Endothelial cell of umbilical vein (primary cell): ENCODE results near the gene COPE. TPM values are rescaled to one million over a fixed set of nuclear protein-coding genes. Genes with fewer than 3 reads are reported as not detected.
A peak's percentile ranks its signal among the peaks of the same experiment; 100 is the strongest.

Experiments
- BruUV-seq: library from RNA; stranded (reverse); fragments of 400-500 nt; replicated peaks from 2 replicates; lab custom pipeline; 2021; lab: Mats Ljungman, UMichigan
- CTCF ChIA-PET: fragments of 300-600, 350-600 bp; sonication (Branson Sonifier 250); formaldehyde crosslinking; loops from one replicate; lab custom pipeline; 2021; ENCODE audit warnings: antibody characterized with exemption, inconsistent platforms; lab: Charles Lee
- POLR2A ChIA-PET: fragments of 300-600, 350-600 bp; sonication (Branson Sonifier 250); formaldehyde crosslinking; loops from one replicate; lab custom pipeline; 2021; ENCODE audit warnings: antibody characterized with exemption, inconsistent platforms; lab: Charles Lee
- DNase-seq: peaks from one replicate; pipeline ENCODE4 v3.0.0-alpha.2; 2011; ENCODE audit warnings: low read depth, low spot score
- FAIRE-seq: peaks from 2 replicates; lab custom pipeline; 2011; peaks lifted over from hg19 to GRCh38; lab: Jason Lieb, UNC
- H2AFZ ChIP-seq: 2 replicates; pipeline ENCODE4 v1.6.0; 2012; ENCODE audit warnings: low read depth, low read length, control low read depth, inconsistent platforms
- H3K27ac ChIP-seq: 2 replicates; pipeline ENCODE4 v1.5.1; 2011; ENCODE audit warnings: low read depth, mild to moderate bottlenecking, control low read depth, low read length, moderate library complexity; ENCODE audit not compliant: insufficient read depth
- H3K27me3 ChIP-seq, 2 experiments: 2 replicates each; pipeline versions ENCODE4 v1.6.0 to v1.6.1; 2011; ENCODE audit warnings: low read length in 2 of 2, mixed read lengths in 1 of 2; ENCODE audit not compliant: control insufficient read depth in 2 of 2, insufficient read depth in 2 of 2
- H3K36me3 ChIP-seq, 2 experiments: 2 replicates in 1 of 2; 3 replicates in 1 of 2; pipeline ENCODE4 v1.5.1; 2011; ENCODE audit warnings: low read length in 2 of 2, mild to moderate bottlenecking in 1 of 2, moderate library complexity in 1 of 2; ENCODE audit not compliant: control insufficient read depth in 2 of 2, insufficient read depth in 2 of 2; ENCODE audit errors: extremely low read depth in 1 of 2
- H3K4me1 ChIP-seq: 3 replicates; pipeline ENCODE4 v1.5.1; 2011; ENCODE audit warnings: mild to moderate bottlenecking, low read length; ENCODE audit not compliant: control insufficient read depth, insufficient read depth; ENCODE audit errors: extremely low read depth
- H3K4me2 ChIP-seq: 2 replicates; pipeline ENCODE4 v1.6.1; 2011; ENCODE audit warnings: low read length, control low read depth, mixed read lengths; ENCODE audit not compliant: insufficient read depth
- H3K4me3 ChIP-seq, 3 experiments: fragments of 200-600 bp in 1 of 3; sonication (generic), shearing (Covaris generic) in 1 of 3; replicated peaks in 1 of 3; 2 replicates each; pipeline ENCODE4 v1.5.1; 2011 to 2016; ENCODE audit warnings: control low read depth in 3 of 3, low read length in 3 of 3, mild to moderate bottlenecking in 2 of 3, inconsistent platforms in 1 of 3, low read depth in 1 of 3, moderate library complexity in 1 of 3; ENCODE audit not compliant: insufficient read depth in 1 of 3
- H3K79me2 ChIP-seq: 2 replicates; pipeline ENCODE4 v1.6.0; 2012; ENCODE audit warnings: low read length, inconsistent platforms; ENCODE audit not compliant: control insufficient read depth, insufficient read depth
- H3K9ac ChIP-seq: replicated peaks from 2 replicates; pipeline ENCODE3; 2011; ENCODE audit warnings: low read length, control low read depth; ENCODE audit not compliant: insufficient read depth; ENCODE audit errors: extremely low read depth
- H3K9me1 ChIP-seq: replicated peaks from 3 replicates; pipeline ENCODE4 v1.6.0; 2011; ENCODE audit warnings: mild to moderate bottlenecking, low read length; ENCODE audit not compliant: control insufficient read depth, insufficient read depth; ENCODE audit errors: extremely low read depth
- H3K9me3 ChIP-seq: replicated peaks from 2 replicates; pipeline ENCODE4 v1.5.1; 2012; ENCODE audit warnings: low read length, inconsistent platforms; ENCODE audit not compliant: control insufficient read depth, insufficient read depth
- H4K20me1 ChIP-seq: replicated peaks from 2 replicates; pipeline ENCODE3; 2011; ENCODE audit warnings: mild to moderate bottlenecking, low read length; ENCODE audit not compliant: control insufficient read depth, insufficient read depth; ENCODE audit errors: extremely low read depth
- FOS ChIP-seq: IDR thresholded peaks from 2 replicates; pipeline ENCODE4 v1.6.1; 2011; ENCODE audit warnings: mild to moderate bottlenecking, low read length, moderate library complexity, borderline replicate concordance; ENCODE audit not compliant: insufficient read depth
- GATA2 ChIP-seq: IDR thresholded peaks from 2 replicates; pipeline ENCODE4 v1.7.0; 2011; ENCODE audit warnings: low read depth, mild to moderate bottlenecking, moderate library complexity, mixed read lengths, low read length; ENCODE audit not compliant: insufficient read length, insufficient read depth
- JUN ChIP-seq: IDR thresholded peaks from 2 replicates; pipeline ENCODE4 v1.6.1; 2011; ENCODE audit warnings: borderline replicate concordance, low read depth; ENCODE audit not compliant: insufficient read length, insufficient read depth
- MYC ChIP-seq: IDR thresholded peaks from one replicate; pipeline ENCODE4 v1.6.1; 2011; ENCODE audit warnings: mild to moderate bottlenecking, low read depth, low read length
- POLR2A ChIP-seq: IDR thresholded peaks from 2 replicates; pipeline ENCODE4 v1.6.1; 2012; ENCODE audit warnings: low read depth, mild to moderate bottlenecking, control low read depth, low read length
- POLR2AphosphoS5 ChIP-seq: IDR thresholded peaks from 2 replicates; pipeline ENCODE4 v1.6.1; 2012; ENCODE audit warnings: low read depth, mild to moderate bottlenecking, control low read depth, low read length, moderate library complexity; ENCODE audit not compliant: insufficient read depth
- dilution Hi-C: fragments of 300-500 bp; cut with MboI; formaldehyde crosslinking; loops from one replicate; pipeline ENCODE4 v1.15.0; 2019; ENCODE audit warnings: low sequenced_read_pairs; ENCODE audit not compliant: extremely low pct_ligation_motif_present
- intact Hi-C: fragments of 100-400 bp; cut with micrococcal nuclease; formaldehyde crosslinking; loops from one replicate; pipeline ENCODE4 v1.10.0; 2022
- polyA plus RNA-seq, 4 experiments: library from polyadenylated mRNA; depleted of rRNA in 3 of 4; stranded (reverse) in 3 of 4; unstranded in 1 of 4; fragments of >200 nt; gene quantifications; 2 replicates each; pipeline versions ENCODE4 v1.2.1 to v1.2.3, GENCODE V29; 2011 to 2012; ENCODE audit warnings: missing spikeins in 1 of 4
- total RNA-seq: library from RNA; stranded (reverse); gene quantifications from 2 replicates; pipeline ENCODE4 v1.2.3, GENCODE V29; 2021

Gene COPE
- total and polyA plus RNA-seq, 2 donors (not counting 3 experiments of a cell fraction or from before 2014, with no cell fraction given) = 252 to 407 TPM

DNA sequence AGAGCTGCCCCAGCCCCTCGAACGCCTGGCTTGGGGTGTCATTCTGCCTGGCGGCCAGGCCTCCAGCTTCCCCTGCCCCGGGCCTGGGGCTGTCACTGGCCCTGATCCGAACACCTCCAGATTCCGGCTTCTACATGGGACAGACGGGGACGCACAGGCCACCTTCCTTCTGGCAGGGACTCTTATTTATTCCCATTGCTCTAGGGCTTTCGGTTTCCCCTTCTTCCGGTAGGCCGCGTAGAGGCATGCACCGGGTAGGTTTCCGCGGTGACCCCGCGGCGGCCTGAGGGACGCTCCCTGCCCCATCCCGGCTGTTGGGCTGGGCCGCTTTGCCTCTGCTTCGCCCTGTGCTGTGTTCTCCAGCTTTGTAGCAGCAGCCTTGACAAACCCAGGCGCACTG, 51.4 kb downstream of the COPE start:
- TF ChIP-seq GATA2 (no peak), JUN (no peak), POLR2A (no peak), MYC (no peak), POLR2AphosphoS5 (no peak), FOS (no peak)
- ChIA-PET CTCF (interaction anchor here (0.7 to 4.9 kb wide), 7 partner anchors 9 to 398 kb away, joined by 3 to 32 read pairs (median 4); no protein-coding TSS in a partner anchor), POLR2A (no interaction called here)
- intact Hi-C loops (loop anchor here (2.0 to 10.0 kb wide), 3 partner anchors 17 to 120 kb away; partner anchors contain the start of genes COPE and DDX49), dilution Hi-C loops (no loop called here)
- DNase-seq (no peak), FAIRE-seq (no peak)
- no peak overlapping the region for H3K27ac ChIP-seq
- H3K27me3 ChIP-seq = peaks cover 5 to 11% of the 10 kb centered on the region in 2 experiments
- H3K4me2 ChIP-seq = no peak overlapping the region
- H3K79me2 ChIP-seq = no peaks in the 10 kb centered on the region
- H4K20me1 ChIP-seq = no peaks in the 10 kb centered on the region
- TSS peak; percentile 58 for BruUV-seq
- no peak overlapping the region for H3K4me3 ChIP-seq
- peaks cover 15 to 31% of the 10 kb centered on the region in 2 experiments for H3K36me3 ChIP-seq
- H2AFZ ChIP-seq = no peak overlapping the region
- H3K9me1 ChIP-seq = no peaks in the 10 kb centered on the region
- H3K9me3 ChIP-seq = no peaks in the 10 kb centered on the region
- no peaks in the 10 kb centered on the region for H3K4me1 ChIP-seq
- no peak overlapping the region for H3K9ac ChIP-seq

DNA sequence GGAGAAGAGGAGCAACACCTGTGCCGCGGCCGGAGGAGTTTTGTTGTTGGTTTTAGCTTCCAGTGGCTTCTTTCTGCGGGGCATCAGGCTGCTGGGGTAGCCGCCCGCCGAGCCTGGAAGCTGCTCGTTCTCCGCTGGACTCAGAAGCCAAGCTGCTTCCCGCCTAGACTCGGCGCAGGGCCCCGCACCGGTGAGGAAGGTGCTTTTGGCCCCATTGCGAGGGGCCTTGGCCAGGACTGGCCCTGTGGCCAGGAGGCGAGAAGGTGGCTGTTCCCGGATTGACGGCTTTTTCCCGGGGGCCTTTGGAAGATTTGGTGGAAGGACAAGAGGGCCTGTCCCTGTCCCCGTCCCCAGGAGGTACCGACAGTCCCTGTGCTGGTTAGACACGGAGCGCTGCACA, 52.0 kb downstream of the COPE start:
- H3K4me3 ChIP-seq = no peak overlapping the region
- H3K27ac ChIP-seq = no peak overlapping the region
- intact Hi-C loops = loop anchor here (2.0 to 10.0 kb wide), 3 partner anchors 16 to 120 kb away; partner anchors contain the start of genes COPE and DDX49
- no peak overlapping the region for H3K4me2 ChIP-seq
- no peak overlapping the region for H3K9ac ChIP-seq
- FAIRE-seq (no peak), DNase-seq (no peak)
- BruUV-seq = no TSS peak
- peaks cover 5 to 11% of the 10 kb centered on the region in 2 experiments for H3K27me3 ChIP-seq
- dilution Hi-C loops = no loop called here
- no peak for TF ChIP-seq FOS
- no peak for TF ChIP-seq MYC
- no peaks in the 10 kb centered on the region for H3K79me2 ChIP-seq
- no peak overlapping the region for H2AFZ ChIP-seq
- no peaks in the 10 kb centered on the region for H3K4me1 ChIP-seq
- peaks cover 16 to 33% of the 10 kb centered on the region in 2 experiments for H3K36me3 ChIP-seq
- CTCF ChIA-PET = interaction anchor here (0.7 to 4.9 kb wide), 8 partner anchors 9 to 397 kb away, joined by 3 to 32 read pairs (median 4); no protein-coding TSS in a partner anchor
- H3K9me3 ChIP-seq = no peaks in the 10 kb centered on the region
- no peaks in the 10 kb centered on the region for H3K9me1 ChIP-seq
- POLR2A ChIA-PET = no interaction called here
- H4K20me1 ChIP-seq = no peaks in the 10 kb centered on the region
